HepG2 (cell line): ENCODE measurements around the gene AFDN. TPM values are rescaled to one million over a fixed set of nuclear protein-coding genes. Genes with fewer than 3 reads are reported as not detected.

Experiments
- ETV5 ChIP-seq: IDR thresholded peaks from 2 replicates; pipeline ENCODE4 v1.6.1; 2018; ENCODE audit warnings: missing biosample characterization, missing genetic modification reagents, inconsistent platforms, borderline replicate concordance
- FOXP1 ChIP-seq, 2 experiments: fragments of 450-650 bp in 1 of 2; IDR thresholded peaks; 2 replicates each; pipeline ENCODE4 v1.6.1; 2017 to 2018; ENCODE audit warnings: antibody characterized with exemption in 1 of 2
- HOXD1 ChIP-seq: sonication (generic); formaldehyde crosslinking; IDR thresholded peaks from 2 replicates; pipeline ENCODE4 v1.5.0; 2020; ENCODE audit warnings: missing genetic modification reagents
- MATR3 ChIP-seq: sonication (generic); formaldehyde crosslinking; IDR thresholded peaks from 2 replicates; pipeline ENCODE4 v1.4.0; 2020; ENCODE audit warnings: missing genetic modification reagents
- MIXL1 ChIP-seq: IDR thresholded peaks from 2 replicates; pipeline ENCODE4 v1.6.1; 2016
- RBFOX2 ChIP-seq: fragments of 200-400 bp; formaldehyde crosslinking; IDR thresholded peaks from 2 replicates; pipeline ENCODE4 v1.6.1; 2017; ENCODE audit warnings: low read depth, mild to moderate bottlenecking, low read length
- SRSF4 ChIP-seq: fragments of 200-400 bp; formaldehyde crosslinking; IDR thresholded peaks from one replicate; pipeline ENCODE4 v1.6.1; 2018; ENCODE audit warnings: mild to moderate bottlenecking, low read depth, low read length, moderate library complexity; ENCODE audit not compliant: poor library complexity, severe bottlenecking
- SRY ChIP-seq: sonication (generic); formaldehyde crosslinking; IDR thresholded peaks from 2 replicates; pipeline ENCODE4 v1.8.0; 2022; ENCODE audit warnings: mild to moderate bottlenecking, missing genetic modification reagents
- STAG1 ChIP-seq: sonication (generic); formaldehyde crosslinking; IDR thresholded peaks from 2 replicates; pipeline ENCODE4 v1.4.0; 2020; ENCODE audit warnings: missing genetic modification reagents
- ZFP1 ChIP-seq: IDR thresholded peaks from 2 replicates; pipeline ENCODE4 v1.6.1; 2016
- ZMYM3 ChIP-seq: sonication (generic); formaldehyde crosslinking; IDR thresholded peaks from 2 replicates; pipeline ENCODE4 v1.5.1; 2020; ENCODE audit warnings: mild to moderate bottlenecking, missing genetic modification reagents
- ZMYM4 ChIP-seq: sonication (generic); formaldehyde crosslinking; IDR thresholded peaks from 2 replicates; pipeline ENCODE4 v1.8.1; 2023; ENCODE audit warnings: mild to moderate bottlenecking, missing genetic modification reagents
- ZNF121 ChIP-seq: sonication (generic); formaldehyde crosslinking; IDR thresholded peaks from 2 replicates; pipeline ENCODE4 v1.5.0; 2020; ENCODE audit warnings: mild to moderate bottlenecking, missing genetic modification reagents
- ZNF337 ChIP-seq: sonication (generic); formaldehyde crosslinking; IDR thresholded peaks from 2 replicates; pipeline ENCODE4 v1.5.1; 2020; ENCODE audit warnings: missing genetic modification reagents, low read depth, mild to moderate bottlenecking, borderline replicate concordance
- ZNF383 ChIP-seq: sonication (generic); formaldehyde crosslinking; IDR thresholded peaks from 2 replicates; pipeline ENCODE4 v1.4.0; 2020; ENCODE audit warnings: missing genetic modification reagents, mild to moderate bottlenecking, borderline replicate concordance
- ZNF414 ChIP-seq: sonication (generic); formaldehyde crosslinking; IDR thresholded peaks from 2 replicates; pipeline ENCODE4 v1.5.0; 2020; ENCODE audit warnings: missing genetic modification reagents
- ZNF547 ChIP-seq: sonication (generic); formaldehyde crosslinking; IDR thresholded peaks from 2 replicates; pipeline ENCODE4 v1.5.1; 2020; ENCODE audit warnings: mild to moderate bottlenecking, missing genetic modification reagents
- ZNF572 ChIP-seq: sonication (generic); formaldehyde crosslinking; IDR thresholded peaks from 2 replicates; pipeline ENCODE4 v1.5.1; 2020; ENCODE audit warnings: mild to moderate bottlenecking, missing genetic modification reagents
- ZNF639 ChIP-seq: conservative IDR thresholded peaks from 2 replicates; pipeline ENCODE4 v1.6.1; 2018; ENCODE audit warnings: missing genetic modification reagents
- ZNF740 ChIP-seq: sonication (generic); formaldehyde crosslinking; IDR thresholded peaks from 2 replicates; pipeline ENCODE4 v1.4.0; 2020; ENCODE audit warnings: missing genetic modification reagents
- ZNF790 ChIP-seq: sonication (generic); formaldehyde crosslinking; IDR thresholded peaks from 2 replicates; pipeline ENCODE4 v1.8.0; 2022; ENCODE audit warnings: missing genetic modification reagents, mild to moderate bottlenecking, borderline replicate concordance
- ZSCAN21 ChIP-seq: sonication (generic); formaldehyde crosslinking; IDR thresholded peaks from 2 replicates; pipeline ENCODE4 v1.8.0; 2022; ENCODE audit warnings: mild to moderate bottlenecking, missing genetic modification reagents, moderate library complexity, borderline replicate concordance
- ZSCAN9 ChIP-seq: IDR thresholded peaks from 2 replicates; pipeline ENCODE4 v1.6.1; 2016; ENCODE audit warnings: borderline replicate concordance
- polyA plus RNA-seq, 8 experiments: library from polyadenylated mRNA; depleted of rRNA in 3 of 8; stranded (reverse) in 7 of 8; unstranded in 1 of 8; fragments of >200 nt; fragmentation: Illumina TruSeq in 4 of 8; extraction: Trizol in 4 of 8; gene quantifications; 2 replicates each; pipeline versions ENCODE4 v1.2.1 to v1.2.3, GENCODE V29; 2011 to 2016; ENCODE audit warnings: low read depth in 4 of 8, missing spikeins in 1 of 8, mixed read lengths in 1 of 8; ENCODE audit not compliant: insufficient read depth in 1 of 8
- total RNA-seq, 5 experiments: library from RNA; depleted of rRNA; stranded (reverse); fragments of >200 nt; fragmentation: Illumina TruSeq; extraction: Trizol; gene quantifications; 2 replicates each; pipeline ENCODE4 v1.2.3, GENCODE V29; 2016; ENCODE audit warnings: low read depth in 1 of 5
- TF ChIP-seq, protein P1 (sequence below): IDR thresholded peaks from 2 replicates; pipeline ENCODE4 v1.6.1; 2012; ENCODE audit warnings: low read length, improper control_type of control experiment

Gene AFDN
- total and polyA plus RNA-seq, 2 of the 13 experiments (the other 11 are each of a cell fraction or from before 2014, with no cell fraction given) = 136 to 151 TPM

GRCh38 chr6:167826230-167826895, 348 bp upstream of the AFDN start (continued):
- no peak for TF ChIP-seq SRSF4
- no peak for TF ChIP-seq ZMYM4 (CRISPR knock-in tag)
- no peak; the same call in 1 of the 2 replicates for TF ChIP-seq SRY
- TF ChIP-seq ZNF337 = peak; percentile 89; the same call in 1 of the 2 replicates
- no peak for TF ChIP-seq MATR3 (CRISPR knock-in tag)
- TF ChIP-seq ZNF740 (CRISPR knock-in tag) = no peak
- peak; percentile 31; the same call in 1 of the 2 replicates for TF ChIP-seq ETV5 (CRISPR knock-in tag)
- no peak for TF ChIP-seq ZFP1 (CRISPR knock-in tag)
- TF ChIP-seq ZNF383 (CRISPR knock-in tag) = no peak
- TF ChIP-seq ZSCAN9 (CRISPR knock-in tag) = no peak
- peak; percentile 91 for TF ChIP-seq RBFOX2
- no peak for TF ChIP-seq MIXL1 (CRISPR knock-in tag)
- peak; percentile 72 for TF ChIP-seq ZNF547
- TF ChIP-seq FOXP1 (IDR thresholded peaks at IDR 0.05) = no peak
- no peak for TF ChIP-seq FOXP1 (CRISPR knock-in tag; IDR thresholded peaks at IDR 0.05)
- TF ChIP-seq ZSCAN21 (CRISPR knock-in tag) = peak; percentile 62; the same call in 1 of the 2 replicates
- TF ChIP-seq HOXD1 = 0 out of 2 replicates have a peak, but pooled peaks have one; percentile 14
- TF ChIP-seq, protein P1, sequence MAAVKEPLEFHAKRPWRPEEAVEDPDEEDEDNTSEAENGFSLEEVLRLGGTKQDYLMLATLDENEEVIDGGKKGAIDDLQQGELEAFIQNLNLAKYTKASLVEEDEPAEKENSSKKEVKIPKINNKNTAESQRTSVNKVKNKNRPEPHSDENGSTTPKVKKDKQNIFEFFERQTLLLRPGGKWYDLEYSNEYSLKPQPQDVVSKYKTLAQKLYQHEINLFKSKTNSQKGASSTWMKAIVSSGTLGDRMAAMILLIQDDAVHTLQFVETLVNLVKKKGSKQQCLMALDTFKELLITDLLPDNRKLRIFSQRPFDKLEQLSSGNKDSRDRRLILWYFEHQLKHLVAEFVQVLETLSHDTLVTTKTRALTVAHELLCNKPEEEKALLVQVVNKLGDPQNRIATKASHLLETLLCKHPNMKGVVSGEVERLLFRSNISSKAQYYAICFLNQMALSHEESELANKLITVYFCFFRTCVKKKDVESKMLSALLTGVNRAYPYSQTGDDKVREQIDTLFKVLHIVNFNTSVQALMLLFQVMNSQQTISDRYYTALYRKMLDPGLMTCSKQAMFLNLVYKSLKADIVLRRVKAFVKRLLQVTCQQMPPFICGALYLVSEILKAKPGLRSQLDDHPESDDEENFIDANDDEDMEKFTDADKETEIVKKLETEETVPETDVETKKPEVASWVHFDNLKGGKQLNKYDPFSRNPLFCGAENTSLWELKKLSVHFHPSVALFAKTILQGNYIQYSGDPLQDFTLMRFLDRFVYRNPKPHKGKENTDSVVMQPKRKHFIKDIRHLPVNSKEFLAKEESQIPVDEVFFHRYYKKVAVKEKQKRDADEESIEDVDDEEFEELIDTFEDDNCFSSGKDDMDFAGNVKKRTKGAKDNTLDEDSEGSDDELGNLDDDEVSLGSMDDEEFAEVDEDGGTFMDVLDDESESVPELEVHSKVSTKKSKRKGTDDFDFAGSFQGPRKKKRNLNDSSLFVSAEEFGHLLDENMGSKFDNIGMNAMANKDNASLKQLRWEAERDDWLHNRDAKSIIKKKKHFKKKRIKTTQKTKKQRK = no peak
- TF ChIP-seq ZNF121 (CRISPR knock-in tag) = no peak
- TF ChIP-seq ZNF572 (CRISPR knock-in tag) = peak; percentile 83; the same call in 1 of the 2 replicates
- TF ChIP-seq ZNF790 (CRISPR knock-in tag) = no peak; the same call in 1 of the 2 replicates
- TF ChIP-seq STAG1 = peak; percentile 55
- no peak for TF ChIP-seq ZNF639 (CRISPR knock-in tag)
- TF ChIP-seq ZNF414 = no peak
- peak; percentile 28; the same call in 1 of the 2 replicates for TF ChIP-seq ZMYM3
